Suprapubic skin (tissue), 3 donors: ENCODE results near the gene GTF2IRD1.

ENCODE experiments used
- CTCF ChIP-seq, 2 donors: fragments of 200-600 bp in 1 of 2; fragments of 450-650 bp in 1 of 2; sonication (generic) in 1 of 2; IDR thresholded peaks; one replicate each; pipeline ENCODE4 v1.5.1; 2016 to 2019; ENCODE audit warnings: antibody characterized with exemption in 2 of 2, mild to moderate bottlenecking in 1 of 2, moderate library complexity in 1 of 2
- EP300 ChIP-seq: sonication (generic); formaldehyde crosslinking; IDR thresholded peaks from one replicate; pipeline ENCODE4 v1.6.1; 2017; ENCODE audit warnings: antibody characterized with exemption
- POLR2A ChIP-seq, 2 donors: fragments of 450-650 bp; IDR thresholded peaks; one replicate each; pipeline ENCODE4 v1.6.1; 2017; ENCODE audit warnings: antibody characterized with exemption in 2 of 2, mild to moderate bottlenecking in 2 of 2, moderate library complexity in 2 of 2

- TF ChIP-seq CTCF (IDR thresholded peaks at IDR 0.05) (no peak), EP300 (no peak), POLR2A (IDR thresholded peaks at IDR 0.05) (no peak)
Measured at GRCh38 chr7:74567318-74567668, 113.6 kb downstream of the GTF2IRD1 start.
